ENCODE results near the gene DTYMK.

- TF ChIP-seq BRCA1 (IDR thresholded peaks at IDR 0.05; ENCODE audit: low read depth, low read length) (no peak), USF2 (IDR thresholded peaks at IDR 0.05; ENCODE audit: low read length) (no peak), TEAD4 (IDR thresholded peaks at IDR 0.05; ENCODE audit: low read depth, low read length) (no peak), CTCF (IDR thresholded peaks at IDR 0.05; ENCODE audit: control extremely low read depth in 1 of 3, insufficient read depth in 1 of 3, low read depth in 1 of 3, low read length in 3 of 3) (no peak), POLR2AphosphoS5 (IDR thresholded peaks at IDR 0.05; ENCODE audit: low read depth, low read length) (no peak), HDAC2 (IDR thresholded peaks at IDR 0.05; ENCODE audit: borderline replicate concordance in 1 of 2, low read depth in 2 of 2, low read length in 2 of 2) (no peak), JUND (IDR thresholded peaks at IDR 0.05; ENCODE audit: low read length) (no peak), TAF1 (IDR thresholded peaks at IDR 0.05; ENCODE audit: low read depth, low read length) (no peak), RAD21 (IDR thresholded peaks at IDR 0.05 in 1 of 2, conservative IDR thresholded peaks at IDR 0.05 in 1 of 2; ENCODE audit: low read depth in 2 of 2, low read length in 2 of 2) (no peak)
These were observed 32.1 kb downstream of the DTYMK start for GRCh38 chr2:241654551-241654950.
